HG03571 (cell line): Measurements from ENCODE around the gene RAB22A.
"Not testable (repeated sequence)": the region's sequence is repeated elsewhere in the genome, so short reads cannot be mapped to it uniquely, and the experiment has no call there.

Source experiments
- ATAC-seq: cut with Tn5 transposase; IDR thresholded peaks from one replicate; pipeline ENCODE4 v1.9.1; 2021; ENCODE audit not compliant: unreplicated experiment

Gene RAB22A

GRCh38 chr20:58407966-58408557, 98.5 kb downstream of the RAB22A start:
- no peak for ATAC-seq

- ATAC-seq: no peak
Observed at GRCh38 chr20:58408603-58409246, 99.2 kb downstream of the RAB22A start.

- not testable (repeated sequence) for ATAC-seq
Observed at GRCh38 chr20:58414216-58414615, 104.7 kb downstream of the RAB22A start.

GRCh38 chr20:58414786-58415185, 105.3 kb downstream of the RAB22A start:
- ATAC-seq: not testable (repeated sequence)

- ATAC-seq: no peak
Observed at GRCh38 chr20:58416057-58416456, 106.5 kb downstream of the RAB22A start.

- ATAC-seq: no peak
Observed at GRCh38 chr20:58416835-58417234, 107.3 kb downstream of the RAB22A start.
